Thoracic aorta (tissue), 2 donors: Measurements from ENCODE around the gene HOXA2. TPM values are rescaled to one million over a fixed set of nuclear protein-coding genes. Genes with fewer than 3 reads are reported as not detected.

Experiments
- ATAC-seq: fragments of 150-250 bp; one replicate; pipeline ENCODE4 v1.8.0; 2017; ENCODE audit warnings: low read depth; ENCODE audit not compliant: insufficient number of reproducible peaks, low FRiP score
- DNase-seq: peaks from one replicate; pipeline ENCODE4 v3.0.0-alpha.2; 2020; ENCODE audit warnings: low spot score
- H3K27ac ChIP-seq, 2 donors: fragments of 200-600 bp; sonication (generic); 1 replicate in 1 of 2; 2 replicates in 1 of 2; pipeline ENCODE4 v1.5.1; 2016; ENCODE audit warnings: mild to moderate bottlenecking in 2 of 2, moderate library complexity in 2 of 2
- H3K27me3 ChIP-seq: fragments of 200-600 bp; sonication (generic); replicated peaks from 2 replicates; pipeline ENCODE4 v1.6.0; 2016; ENCODE audit warnings: mild to moderate bottlenecking; ENCODE audit not compliant: insufficient read depth
- H3K36me3 ChIP-seq: fragments of 200-600 bp; sonication (generic); one replicate; pipeline ENCODE4 v1.5.1; 2016
- H3K4me1 ChIP-seq, 2 donors: fragments of 200-600 bp; sonication (generic); 1 replicate in 1 of 2; 2 replicates in 1 of 2; pipeline versions ENCODE4 v1.5.1 to v1.6.0; 2016; ENCODE audit warnings: low read depth in 2 of 2, mild to moderate bottlenecking in 1 of 2; ENCODE audit not compliant: control insufficient read depth in 1 of 2
- H3K4me3 ChIP-seq: fragments of 200-600 bp; sonication (generic); 2 replicates; pipeline ENCODE4 v1.5.1; 2016; ENCODE audit warnings: mild to moderate bottlenecking
- H3K9me3 ChIP-seq: fragments of 200-600 bp; sonication (generic); 2 replicates; pipeline ENCODE4 v1.5.1; 2016
- total RNA-seq, 2 donors: library from RNA; depleted of rRNA; stranded (reverse); fragments of >200 nt; gene quantifications; one replicate each; pipeline versions ENCODE4 v1.1.0 to v1.2.3, GENCODE V29; 2016
- TF ChIP-seq, protein P1 (sequence below): fragments of 200-600 bp; sonication (generic); IDR thresholded peaks from one replicate; pipeline ENCODE4 v1.5.1; 2019; ENCODE audit warnings: antibody characterized with exemption

The HOXA2 gene
- total RNA-seq, 2 donors from 2014 or later: 3.4 to 4.6 TPM

DNA sequence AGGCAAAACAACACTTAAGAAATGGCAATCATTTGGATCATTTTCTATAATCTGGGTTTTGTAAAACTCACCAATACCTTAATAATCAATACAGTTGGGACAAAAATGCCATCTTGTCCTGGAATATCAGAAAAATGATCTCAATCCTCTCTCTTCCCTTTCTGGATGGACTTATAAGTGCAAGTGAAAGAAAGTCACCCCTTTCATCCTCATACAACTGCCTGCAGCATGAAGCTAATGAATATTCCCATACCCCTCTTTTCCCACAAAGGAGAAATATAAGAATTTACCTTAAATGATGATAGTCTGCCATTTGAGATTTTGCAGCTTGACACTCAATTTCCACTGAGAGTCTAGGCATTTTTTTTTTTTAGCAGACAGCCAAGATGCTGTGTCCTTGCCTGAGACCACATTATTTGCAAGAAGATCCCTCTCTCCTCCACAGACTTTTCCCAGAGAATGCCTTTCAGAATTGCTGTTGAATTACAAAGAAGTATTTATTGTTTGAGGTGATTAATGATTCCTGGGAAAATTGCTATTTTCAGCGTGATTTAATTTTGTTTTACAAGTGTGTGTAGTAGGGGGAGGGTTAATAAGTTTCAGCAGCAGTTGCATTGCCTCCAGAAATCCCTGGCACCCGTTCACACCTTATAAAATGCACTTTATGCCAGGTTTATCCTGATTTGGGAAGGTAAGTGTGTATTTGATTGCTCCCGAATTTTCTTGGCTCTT lies 24.3 kb upstream of the HOXA2 start:
- Histone ChIP-seq H3K4me3 (no peak overlapping the region), H3K4me1 (peaks cover 0 to 62% of the 10 kb centered on the region in 2 donors), H3K27me3 (no peaks in the 10 kb centered on the region), H3K36me3 (no peaks in the 10 kb centered on the region), H3K27ac (peak overlapping the region in 1 of 2 donors; percentile 99), H3K9me3 (no peaks in the 10 kb centered on the region)
- ATAC-seq: no peak
- TF ChIP-seq, protein P1, sequence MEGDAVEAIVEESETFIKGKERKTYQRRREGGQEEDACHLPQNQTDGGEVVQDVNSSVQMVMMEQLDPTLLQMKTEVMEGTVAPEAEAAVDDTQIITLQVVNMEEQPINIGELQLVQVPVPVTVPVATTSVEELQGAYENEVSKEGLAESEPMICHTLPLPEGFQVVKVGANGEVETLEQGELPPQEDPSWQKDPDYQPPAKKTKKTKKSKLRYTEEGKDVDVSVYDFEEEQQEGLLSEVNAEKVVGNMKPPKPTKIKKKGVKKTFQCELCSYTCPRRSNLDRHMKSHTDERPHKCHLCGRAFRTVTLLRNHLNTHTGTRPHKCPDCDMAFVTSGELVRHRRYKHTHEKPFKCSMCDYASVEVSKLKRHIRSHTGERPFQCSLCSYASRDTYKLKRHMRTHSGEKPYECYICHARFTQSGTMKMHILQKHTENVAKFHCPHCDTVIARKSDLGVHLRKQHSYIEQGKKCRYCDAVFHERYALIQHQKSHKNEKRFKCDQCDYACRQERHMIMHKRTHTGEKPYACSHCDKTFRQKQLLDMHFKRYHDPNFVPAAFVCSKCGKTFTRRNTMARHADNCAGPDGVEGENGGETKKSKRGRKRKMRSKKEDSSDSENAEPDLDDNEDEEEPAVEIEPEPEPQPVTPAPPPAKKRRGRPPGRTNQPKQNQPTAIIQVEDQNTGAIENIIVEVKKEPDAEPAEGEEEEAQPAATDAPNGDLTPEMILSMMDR: no peak
- DNase-seq: no peak

DNA sequence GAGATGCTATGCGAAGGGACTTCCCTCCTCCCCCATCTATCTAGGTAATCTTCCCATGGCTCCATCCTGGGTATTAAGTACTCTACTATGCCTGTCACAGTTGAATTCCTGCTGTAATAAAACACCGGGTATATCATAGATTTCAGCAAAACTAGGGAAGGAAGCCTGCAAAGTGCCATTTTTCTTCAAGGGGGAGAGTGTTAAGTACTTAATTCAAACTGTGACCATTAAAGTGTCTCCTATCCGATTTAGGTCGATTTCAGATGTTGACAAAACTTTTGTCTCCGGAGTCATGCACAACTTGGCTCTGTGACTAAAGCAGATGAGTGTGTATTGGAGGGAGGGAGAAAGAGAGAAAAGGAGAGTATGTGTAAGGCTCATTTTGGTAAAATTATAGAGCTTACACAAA lies 23.5 kb upstream of the HOXA2 start:
- no peaks in the 10 kb centered on the region for H3K36me3 ChIP-seq
- H3K4me3 ChIP-seq: no peak overlapping the region
- ATAC-seq: no peak
- no peaks in the 10 kb centered on the region for H3K9me3 ChIP-seq
- H3K4me1 ChIP-seq: peaks cover under 1 to 64% of the 10 kb centered on the region in 2 donors
- DNase-seq: no peak
- H3K27ac ChIP-seq: peak overlapping the region; percentile 44 to 99
- no peaks in the 10 kb centered on the region for H3K27me3 ChIP-seq
- TF ChIP-seq, protein P1: no peak

DNA sequence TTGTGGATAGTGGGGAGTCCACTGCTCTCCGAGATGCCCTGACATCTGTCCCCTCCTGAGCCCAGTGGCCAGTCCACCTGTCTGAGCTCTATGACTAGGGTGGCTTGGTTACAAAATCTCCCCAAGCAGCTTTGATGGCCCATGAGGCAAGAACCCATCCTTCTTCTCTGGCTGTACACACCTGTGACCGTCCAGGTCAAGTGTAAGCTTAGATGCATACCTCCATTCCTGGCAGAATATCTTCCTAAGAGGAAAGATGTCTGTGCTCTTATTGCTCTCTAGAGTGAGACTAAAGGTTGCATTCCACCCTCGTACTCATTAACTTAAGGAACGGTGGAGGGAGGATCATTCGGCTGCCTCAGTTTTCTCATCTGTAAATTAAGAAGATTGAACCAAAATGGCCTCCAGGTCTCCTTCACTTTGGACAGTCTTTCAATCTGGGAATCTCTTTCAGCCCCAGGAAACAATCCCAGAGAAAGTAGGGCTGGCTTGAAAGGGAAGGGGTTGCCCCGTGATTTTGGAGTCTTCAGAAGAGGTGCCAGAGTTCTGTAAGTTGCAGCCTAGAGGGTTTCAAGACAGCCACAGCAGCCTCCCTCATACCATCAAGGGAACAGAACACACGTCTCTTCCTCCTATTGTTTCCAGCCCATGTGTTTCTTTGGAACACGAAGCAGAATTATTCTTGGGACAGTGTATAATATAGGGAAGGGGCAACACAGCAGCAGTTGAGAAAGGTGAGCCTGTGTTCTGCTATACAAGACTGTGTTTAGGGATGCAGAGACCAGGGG lies 22.6 kb upstream of the HOXA2 start:
- Histone ChIP-seq H3K36me3 (no peaks in the 10 kb centered on the region), H3K27me3 (no peaks in the 10 kb centered on the region), H3K4me1 (peaks cover 3 to 73% of the 10 kb centered on the region in 2 donors), H3K4me3 (peak overlapping the region; percentile 99), H3K9me3 (no peaks in the 10 kb centered on the region), H3K27ac (peak overlapping the region; percentile 44 to 99)
- DNase-seq (no peak), ATAC-seq (no peak)
- TF ChIP-seq, protein P1: no peak

DNA sequence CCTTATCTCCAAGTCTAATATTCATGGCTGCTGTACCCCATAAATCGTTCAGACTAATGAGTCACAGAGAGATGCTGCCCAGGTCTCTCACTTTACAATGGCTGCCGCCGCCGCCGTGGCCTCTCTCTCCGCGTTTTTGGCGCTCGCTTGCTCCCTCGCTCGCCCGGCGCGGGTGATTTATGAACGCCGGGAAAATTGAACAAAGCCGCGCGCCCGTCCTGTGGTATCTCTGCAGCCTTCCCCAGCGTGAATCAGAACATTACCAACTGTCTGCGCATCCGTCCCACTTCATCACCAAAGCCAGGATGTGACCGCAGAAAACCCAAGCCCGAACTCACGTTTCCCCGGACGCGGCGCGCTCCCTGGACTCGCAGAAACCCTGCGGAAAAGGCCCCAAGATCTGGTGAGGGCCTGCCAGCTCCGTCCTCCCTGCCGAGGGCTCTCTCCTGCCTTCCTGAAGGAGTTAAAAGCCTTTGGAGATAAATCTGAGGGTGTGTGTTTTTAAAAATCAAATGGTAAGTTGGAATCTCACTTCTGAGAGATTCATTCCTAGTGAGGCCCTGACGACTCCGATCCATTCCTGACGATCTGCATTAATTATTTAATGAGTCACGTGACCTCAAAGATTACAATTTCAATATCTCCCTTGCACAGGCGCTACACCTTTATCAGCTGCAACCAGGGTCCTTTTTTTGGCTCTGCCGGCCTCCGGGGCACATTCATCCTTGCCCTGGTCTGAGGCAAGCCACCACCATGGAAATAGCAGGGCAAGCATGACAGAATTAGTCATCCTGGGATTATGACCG lies 21.8 kb upstream of the HOXA2 start:
- Histone ChIP-seq H3K27me3 (no peaks in the 10 kb centered on the region), H3K4me3 (peak overlapping the region; percentile 99), H3K36me3 (no peaks in the 10 kb centered on the region), H3K9me3 (no peaks in the 10 kb centered on the region), H3K27ac (peak overlapping the region; percentile 96 to 99), H3K4me1 (peaks cover 3 to 78% of the 10 kb centered on the region in 2 donors)
- DNase-seq (no peak), ATAC-seq (no peak)
- TF ChIP-seq, protein P1: no peak
